NCI-H2081 treated with DMSO at 0.1 percent for 48 hours (cell line): ENCODE measurements around the gene SMIM33.
"Not testable (repeated sequence)": the region's sequence is repeated elsewhere in the genome, so short reads cannot be mapped to it uniquely, and the experiment has no call there.

Source experiments
- DNase-seq: peaks from one replicate; lab custom pipeline; 2025; lab: John Stamatoyannopoulos, UW

The SMIM33 gene

GRCh38 chr5:139482050-139482889 lies 11.5 kb downstream of the SMIM33 start, which contains the start of gene STING1:
Gene STING1, minus strand, starts transcription at chr5:139482758. Its CDS starts 1,054 bp downstream, at chr5:139481704.
- no peak for DNase-seq

DNA sequence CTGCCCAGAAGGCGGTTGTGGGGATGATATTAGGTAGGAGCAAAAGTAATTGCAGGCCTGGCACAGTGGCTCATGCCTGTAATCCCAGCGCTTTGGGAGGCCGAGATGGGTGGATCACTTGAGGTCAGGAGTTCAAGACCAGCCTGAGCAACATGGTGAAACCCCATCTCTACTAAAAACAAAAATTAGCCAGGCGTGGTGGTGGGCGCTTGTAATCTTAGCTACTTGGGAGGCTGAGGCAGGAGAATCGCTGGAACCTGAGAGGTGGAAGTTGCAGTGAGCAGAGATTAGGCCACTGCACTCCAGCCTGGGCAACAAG lies 12.0 kb downstream of the SMIM33 start:
- not testable (repeated sequence) for DNase-seq

DNA sequence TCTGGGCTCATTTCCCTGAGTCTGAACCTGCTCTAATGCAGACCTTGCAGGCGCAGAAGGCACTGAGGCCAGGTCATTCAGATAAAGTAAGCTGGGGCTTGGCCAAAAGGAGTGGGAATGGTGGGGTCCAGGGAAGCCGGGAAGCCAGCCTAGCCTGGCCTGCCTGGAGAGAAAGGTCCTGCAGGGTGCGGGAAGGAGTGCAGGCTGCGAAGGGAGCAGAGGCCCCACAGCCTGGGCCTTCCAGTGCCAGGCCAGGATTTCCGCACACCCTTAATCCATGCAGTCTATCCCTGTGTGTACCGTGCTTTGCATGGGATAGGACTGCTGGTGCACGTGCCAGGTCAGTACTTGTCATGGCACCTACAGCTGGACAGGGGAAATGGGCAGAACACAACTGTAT lies 15.4 kb downstream of the SMIM33 start:
- DNase-seq: no peak

GRCh38 chr5:139488260-139488659 lies 17.5 kb downstream of the SMIM33 start:
- DNase-seq: no peak

GRCh38 chr5:139492700-139493192 lies 21.9 kb downstream of the SMIM33 start:
- DNase-seq: no peak

- DNase-seq: no peak
Observed at GRCh38 chr5:139494256-139494655, 23.5 kb downstream of the SMIM33 start.

GRCh38 chr5:139494832-139495231 lies 24.0 kb downstream of the SMIM33 start:
- DNase-seq: no peak

- no peak for DNase-seq
Observed at GRCh38 chr5:139495638-139496435, 25.0 kb downstream of the SMIM33 start.

GRCh38 chr5:139501381-139501780 lies 30.6 kb downstream of the SMIM33 start:
- no peak for DNase-seq

DNA sequence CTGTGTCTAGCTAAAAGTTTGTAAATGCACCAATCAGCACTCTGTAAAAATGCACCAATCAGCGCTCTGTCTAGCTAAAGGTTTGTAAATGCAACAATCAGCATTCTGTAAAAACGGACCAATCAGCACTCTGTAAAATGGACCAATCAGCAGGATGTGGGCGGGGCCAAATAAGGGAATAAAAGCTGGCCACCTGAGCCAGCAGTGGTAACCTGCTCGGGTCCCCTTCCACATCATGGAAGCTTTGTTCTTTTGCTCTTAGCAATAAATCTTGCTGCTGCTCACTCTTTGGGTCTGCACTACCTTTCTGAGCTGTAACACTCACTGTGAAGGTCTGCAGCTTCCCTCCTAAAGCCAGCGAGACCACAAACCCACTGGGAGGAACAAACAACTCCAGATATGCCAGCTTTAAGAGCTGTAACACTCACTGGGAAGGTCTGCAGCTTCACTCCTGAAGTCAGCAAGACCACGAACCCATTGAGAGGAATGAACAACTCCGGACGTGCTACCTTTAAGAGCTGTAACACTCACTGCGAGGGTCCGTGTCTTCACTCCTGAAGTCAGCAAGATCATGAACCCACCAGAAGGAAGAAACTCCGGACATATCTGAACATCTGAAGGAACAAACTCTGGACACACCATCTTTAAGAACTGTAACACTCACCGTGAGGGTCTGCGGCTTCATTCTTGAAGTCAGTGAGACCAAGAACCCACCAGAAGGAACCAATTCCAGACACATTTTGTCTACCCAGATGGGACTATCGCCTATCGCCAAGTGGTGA lies 32.4 kb downstream of the SMIM33 start:
- not testable (repeated sequence) for DNase-seq

DNA sequence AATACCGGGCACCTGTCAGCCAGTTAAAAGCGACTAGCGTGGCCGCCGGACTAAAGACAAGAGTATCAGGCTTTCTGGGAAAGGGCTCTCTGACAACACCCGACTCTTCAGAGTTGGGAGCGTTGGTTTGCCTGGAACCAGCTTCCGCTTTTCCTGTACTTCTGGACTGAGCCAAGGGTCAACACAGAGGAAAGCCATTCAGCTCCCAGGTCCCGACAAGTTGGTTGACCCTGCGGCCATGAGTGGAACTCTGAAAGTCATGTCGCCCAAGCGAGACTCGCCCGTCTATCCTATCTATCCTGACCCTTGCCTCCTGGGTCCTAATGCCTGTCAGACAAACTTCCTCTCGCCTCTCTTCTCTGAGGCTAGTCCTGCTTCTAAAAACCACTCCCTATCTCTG lies 33.1 kb downstream of the SMIM33 start:
- not testable (repeated sequence) for DNase-seq

DNA sequence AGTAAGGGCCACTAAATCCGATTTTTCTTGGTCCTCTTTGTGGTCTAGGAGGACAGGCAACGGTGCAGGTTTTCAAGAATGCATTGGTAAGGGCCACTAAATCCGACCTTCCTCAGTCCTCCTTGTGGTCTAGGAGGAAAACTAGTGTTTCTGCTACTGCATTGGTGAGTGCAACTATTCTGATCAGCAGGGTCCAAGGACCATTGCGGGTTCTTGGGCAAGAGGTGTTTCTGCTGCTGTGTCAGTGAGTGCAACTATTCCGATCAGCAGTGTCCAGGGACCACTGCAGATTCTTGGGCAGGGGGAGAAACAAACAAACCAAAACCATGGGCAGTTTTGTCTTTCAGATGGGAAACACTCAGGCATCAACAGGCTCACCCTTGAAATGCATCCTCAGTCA lies 33.9 kb downstream of the SMIM33 start:
- not testable (repeated sequence) for DNase-seq

DNA sequence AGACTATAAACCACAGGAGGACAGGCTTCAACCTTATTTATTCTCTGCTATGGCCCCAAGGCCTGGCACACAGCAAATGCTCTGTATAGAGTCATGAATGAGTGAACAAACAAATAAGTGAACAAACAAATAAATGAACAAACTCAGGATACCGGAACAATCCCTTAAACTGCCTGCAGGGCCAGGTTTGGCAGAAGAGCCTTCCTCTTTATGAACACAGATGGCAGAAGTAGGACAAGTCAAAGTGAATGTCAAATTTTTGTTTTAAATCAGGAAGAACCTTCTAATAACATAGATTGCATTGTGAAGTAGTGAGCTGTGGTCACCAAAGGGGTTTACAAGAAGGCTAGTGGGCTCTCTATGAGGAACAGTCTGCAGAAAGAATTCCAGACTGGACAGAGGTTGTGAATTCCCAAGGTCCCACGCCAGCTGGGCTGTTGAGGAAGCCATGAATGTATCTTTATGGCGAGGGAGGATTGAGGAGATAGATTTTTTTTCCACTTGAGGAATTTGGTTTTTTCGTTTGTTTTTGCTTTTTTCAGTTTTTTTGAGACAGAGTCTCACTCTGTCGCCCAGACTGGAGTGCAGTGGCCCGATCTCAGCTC lies 42.1 kb downstream of the SMIM33 start:
- no peak for DNase-seq

DNA sequence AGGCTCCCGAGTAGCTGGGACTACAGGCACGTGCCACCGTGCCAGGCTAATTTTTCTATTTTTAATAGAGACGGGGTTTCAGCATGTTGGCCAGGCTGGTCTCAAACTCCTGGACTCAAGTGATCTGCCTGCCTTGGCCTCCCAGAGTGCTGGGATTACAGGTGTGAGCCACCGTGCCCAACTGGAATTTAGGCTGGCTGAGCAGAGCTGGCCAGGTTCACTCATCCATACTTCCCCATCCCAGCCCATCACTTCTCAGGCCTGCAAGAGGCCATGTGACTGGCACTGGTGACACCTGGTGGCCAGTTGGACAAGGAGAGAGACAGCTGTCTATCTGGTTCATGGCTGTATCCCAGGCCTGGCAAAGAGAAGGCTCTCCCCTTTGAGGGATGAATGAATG lies 42.6 kb downstream of the SMIM33 start:
- DNase-seq: not testable (repeated sequence)

DNA sequence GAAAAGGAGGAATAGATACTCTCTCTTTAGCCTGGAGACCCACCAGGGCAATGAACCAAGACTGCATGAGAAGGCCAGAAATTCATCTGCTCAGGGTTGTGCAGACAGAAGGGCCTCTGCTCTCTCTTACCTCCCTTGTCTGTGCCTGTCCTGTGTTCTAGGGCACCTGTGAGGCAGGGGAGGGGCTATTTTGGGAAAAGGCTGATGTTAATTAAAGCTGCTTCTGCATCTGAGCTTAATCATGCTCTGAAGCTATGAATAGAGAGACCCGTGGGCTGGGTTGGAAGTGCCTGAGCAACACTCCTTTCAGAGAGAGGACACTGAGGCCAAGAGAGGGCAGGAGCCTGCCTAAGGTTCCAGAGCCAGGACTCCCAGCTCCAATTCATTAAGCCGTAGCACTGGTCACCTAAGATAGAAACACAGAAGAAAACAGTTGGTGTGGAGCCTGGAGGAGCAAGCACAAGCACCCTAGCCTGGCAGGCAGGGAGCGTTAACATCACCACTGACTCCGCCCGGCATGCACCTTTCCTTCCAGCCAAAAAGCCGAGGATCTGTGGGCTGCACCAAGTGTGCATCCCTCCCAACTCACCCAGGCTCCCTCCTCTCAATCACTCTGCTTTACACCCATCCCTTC lies 43.2 kb downstream of the SMIM33 start:
- no peak for DNase-seq

- no peak for DNase-seq
Observed at GRCh38 chr5:139514486-139514856, 43.7 kb downstream of the SMIM33 start.

- peak; percentile 23 for DNase-seq
Observed at GRCh38 chr5:139517683-139518564, 47.1 kb downstream of the SMIM33 start.
